ENCODE results near the gene TAGLN.

DNA sequence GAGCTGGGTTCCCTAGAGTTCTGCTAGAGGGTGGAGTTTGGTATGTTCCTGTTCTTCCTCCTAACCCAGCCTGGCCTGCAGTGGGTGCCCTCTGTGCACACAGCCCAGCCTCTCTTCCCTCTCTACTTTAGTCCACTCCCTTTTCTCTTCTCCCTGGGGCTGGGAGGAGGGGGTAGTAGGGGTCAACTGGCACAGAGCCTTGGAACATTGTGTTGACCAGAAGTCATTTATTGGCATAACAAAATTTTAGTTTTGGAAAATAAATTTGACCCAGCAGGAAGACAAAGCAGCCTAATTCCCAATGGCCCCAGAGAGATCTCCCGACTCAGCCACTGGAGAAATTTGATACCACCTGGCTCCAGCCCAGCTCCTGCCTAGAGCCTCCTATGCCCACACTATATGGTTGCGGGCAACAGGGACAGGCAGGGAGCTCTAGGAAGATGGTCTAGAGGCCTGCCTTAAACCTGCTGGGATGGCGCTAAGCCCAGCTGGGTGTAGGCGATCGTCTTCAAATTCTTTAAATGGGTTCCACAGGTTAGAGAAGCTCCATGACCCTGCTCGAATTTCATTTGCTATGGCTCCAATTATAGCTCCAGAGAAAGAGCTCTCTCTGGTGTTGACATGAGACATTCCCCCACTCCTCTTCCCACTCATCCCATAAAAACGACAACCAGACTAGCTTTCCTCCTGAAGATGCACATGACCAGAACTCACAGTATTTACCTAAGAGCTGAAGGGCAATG, 22.8 kb downstream of the TAGLN start:
- TF ChIP-seq FOXJ3 (CRISPR knock-in tag; IDR thresholded peaks at IDR 0.05) (no peak), POLR2AphosphoS5 (IDR thresholded peaks at IDR 0.05; ENCODE audit: low read depth, low read length) (no peak), GABPA (IDR thresholded peaks at IDR 0.05; ENCODE audit: low read depth) (no peak), EP300 (IDR thresholded peaks at IDR 0.05; ENCODE audit: borderline replicate concordance in 1 of 2, low read depth in 1 of 2, low read length in 1 of 2) (no peak)
- TF ChIP-seq, protein P1, sequence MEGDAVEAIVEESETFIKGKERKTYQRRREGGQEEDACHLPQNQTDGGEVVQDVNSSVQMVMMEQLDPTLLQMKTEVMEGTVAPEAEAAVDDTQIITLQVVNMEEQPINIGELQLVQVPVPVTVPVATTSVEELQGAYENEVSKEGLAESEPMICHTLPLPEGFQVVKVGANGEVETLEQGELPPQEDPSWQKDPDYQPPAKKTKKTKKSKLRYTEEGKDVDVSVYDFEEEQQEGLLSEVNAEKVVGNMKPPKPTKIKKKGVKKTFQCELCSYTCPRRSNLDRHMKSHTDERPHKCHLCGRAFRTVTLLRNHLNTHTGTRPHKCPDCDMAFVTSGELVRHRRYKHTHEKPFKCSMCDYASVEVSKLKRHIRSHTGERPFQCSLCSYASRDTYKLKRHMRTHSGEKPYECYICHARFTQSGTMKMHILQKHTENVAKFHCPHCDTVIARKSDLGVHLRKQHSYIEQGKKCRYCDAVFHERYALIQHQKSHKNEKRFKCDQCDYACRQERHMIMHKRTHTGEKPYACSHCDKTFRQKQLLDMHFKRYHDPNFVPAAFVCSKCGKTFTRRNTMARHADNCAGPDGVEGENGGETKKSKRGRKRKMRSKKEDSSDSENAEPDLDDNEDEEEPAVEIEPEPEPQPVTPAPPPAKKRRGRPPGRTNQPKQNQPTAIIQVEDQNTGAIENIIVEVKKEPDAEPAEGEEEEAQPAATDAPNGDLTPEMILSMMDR (IDR thresholded peaks at IDR 0.05) = no peak
